Stimulated activated CD4-positive, alpha-beta T cell treated with anti-CD3 and anti-CD28 coated beads, Interleukin-12 subunit alpha, Interleukin-12 subunit beta, amount 100 ng/mL, for 24 hours (primary cell): ENCODE results near the gene TMPRSS12.
"Not testable (repeated sequence)": the region's sequence is repeated elsewhere in the genome, so short reads cannot be mapped to it uniquely, and the experiment has no call there.

Experiments
- DNase-seq, 2 experiments: peaks; one replicate each; pipeline ENCODE4 v3.0.0-alpha.2; 2020; ENCODE audit warnings: low read depth in 2 of 2

The TMPRSS12 gene

GRCh38 chr12:50926932-50927331, 84.2 kb downstream of the TMPRSS12 start:
- not testable (repeated sequence) for DNase-seq

GRCh38 chr12:50927356-50927755, 84.6 kb downstream of the TMPRSS12 start:
- no peak for DNase-seq

GRCh38 chr12:50927766-50928224, 85.1 kb downstream of the TMPRSS12 start:
- DNase-seq = no peak

- no peak for DNase-seq
Observed at GRCh38 chr12:50928392-50928791, 85.7 kb downstream of the TMPRSS12 start.

GRCh38 chr12:50929831-50930230, 87.1 kb downstream of the TMPRSS12 start:
- no peak for DNase-seq

GRCh38 chr12:50930477-50930876, 87.8 kb downstream of the TMPRSS12 start:
- not testable (repeated sequence) for DNase-seq

GRCh38 chr12:50932787-50933280, 90.1 kb downstream of the TMPRSS12 start:
- no peak for DNase-seq

- no peak for DNase-seq
Observed at GRCh38 chr12:50933459-50934124, 90.9 kb downstream of the TMPRSS12 start.

- no peak for DNase-seq
Observed at GRCh38 chr12:50934371-50934851, 91.7 kb downstream of the TMPRSS12 start.

GRCh38 chr12:50934981-50935807, 92.5 kb downstream of the TMPRSS12 start:
- DNase-seq = no peak

GRCh38 chr12:50936821-50937530, 94.2 kb downstream of the TMPRSS12 start:
- DNase-seq = no peak
